ENCODE results near the gene TAPBPL. TPM values are rescaled to one million over a fixed set of nuclear protein-coding genes. Genes with fewer than 3 reads are reported as not detected.
"Not testable (repeated sequence)": the region's sequence is repeated elsewhere in the genome, so short reads cannot be mapped to it uniquely, and the experiment has no call there.

Gene TAPBPL
- total RNA-seq, 2 experiments from 2014 or later: 45.8 to 47.9 TPM

DNA sequence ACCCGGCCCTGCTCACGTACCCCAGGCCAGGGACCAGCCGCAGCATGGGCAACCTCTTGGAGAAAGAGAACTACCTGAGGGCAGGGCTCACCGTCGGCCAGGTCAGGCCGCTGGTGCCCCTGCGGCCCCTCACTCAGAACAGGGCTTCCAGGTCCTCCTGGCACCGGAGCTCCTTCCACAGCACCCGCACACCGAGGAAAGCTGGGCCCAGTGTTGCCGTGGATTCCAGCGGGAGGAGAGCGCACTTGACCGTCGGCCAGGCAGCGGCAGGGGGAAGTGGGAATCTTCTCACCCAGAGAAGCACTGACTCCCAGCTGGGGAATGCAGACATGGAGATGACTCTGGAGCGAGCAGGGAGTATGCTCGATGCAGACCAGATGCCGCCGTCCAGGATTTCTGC is 26.6 kb downstream of the TAPBPL start:
- Mint-ChIP-seq H3K27ac (no peak overlapping the region), H3K4me1 (no peaks in the 10 kb centered on the region), H3K9me3 (no peaks in the 10 kb centered on the region), H3K4me3 (no peak overlapping the region), H3K36me3 (ENCODE audit: low read depth) (no peaks in the 10 kb centered on the region), H3K27me3 (peaks cover 17% of the 10 kb centered on the region)
- CTCF ChIA-PET: interaction anchor here (0.9 to 1.5 kb wide), 2 partner anchors 13 to 17 kb away, joined by 3 to 4 read pairs; no protein-coding TSS in a partner anchor
- DNase-seq: no peak
- POLR2A ChIA-PET: no interaction called here

- DNase-seq: no peak
- CTCF ChIA-PET: interaction anchor here (0.6 to 2.4 kb wide), 8 partner anchors 18 to 156 kb away, joined by 3 to 7 read pairs (median 4); partner anchors contain the start of gene VAMP1
- Mint-ChIP-seq H3K27ac (no peak overlapping the region), H3K36me3 (ENCODE audit: low read depth) (peaks cover 14% of the 10 kb centered on the region), H3K4me1 (peaks cover 10% of the 10 kb centered on the region), H3K4me3 (no peak overlapping the region), H3K27me3 (no peaks in the 10 kb centered on the region), H3K9me3 (no peaks in the 10 kb centered on the region)
- POLR2A ChIA-PET: no interaction called here
Observed at GRCh38 chr12:6488240-6488639, 36.4 kb downstream of the TAPBPL start.

DNA sequence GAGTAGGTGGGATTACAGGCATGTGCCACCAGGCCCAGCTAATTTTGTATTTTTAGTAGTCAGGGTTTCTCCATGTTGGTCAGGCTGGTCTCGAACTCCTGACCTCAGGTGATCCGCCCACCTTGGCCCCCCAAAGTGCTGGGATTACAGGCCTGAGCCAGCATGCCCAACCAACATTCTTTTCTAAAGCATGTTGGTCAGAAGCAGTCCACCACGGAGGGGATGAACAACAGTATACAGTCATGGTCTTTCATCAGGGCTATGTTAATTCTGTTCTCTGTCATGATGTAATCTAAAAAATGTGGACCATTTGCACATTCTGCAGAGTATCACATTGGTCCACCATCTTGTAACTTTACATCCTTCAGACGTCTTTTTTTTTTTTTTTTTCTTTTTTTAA is 37.6 kb downstream of the TAPBPL start:
- Mint-ChIP-seq H3K27me3 (no peaks in the 10 kb centered on the region), H3K4me3 (no peak overlapping the region), H3K9me3 (no peaks in the 10 kb centered on the region), H3K36me3 (ENCODE audit: low read depth) (peaks cover 14% of the 10 kb centered on the region), H3K4me1 (peaks cover 10% of the 10 kb centered on the region), H3K27ac (no peak overlapping the region)
- DNase-seq: no peak
- CTCF ChIA-PET: interaction anchor here (0.6 to 1.8 kb wide), 4 partner anchors 11 to 606 kb away, joined by 3 to 5 read pairs (median 4); no protein-coding TSS in a partner anchor
- POLR2A ChIA-PET: no interaction called here

- CTCF ChIA-PET: interaction anchor here (0.6 to 1.5 kb wide), 2 partner anchors 25 to 63 kb away, joined by 3 to 4 read pairs; no protein-coding TSS in a partner anchor
- H3K9me3 Mint-ChIP-seq, H3K4me3 Mint-ChIP-seq, DNase-seq, H3K27ac Mint-ChIP-seq, H3K27me3 Mint-ChIP-seq: not testable (repeated sequence)
- POLR2A ChIA-PET: interaction anchor here (0.6 kb wide), 1 partner anchor 461 kb away, joined by 3 read pairs; no protein-coding TSS in a partner anchor
- H3K36me3 Mint-ChIP-seq (ENCODE audit: low read depth): peaks cover 24% of the 10 kb centered on the region
- H3K4me1 Mint-ChIP-seq: peaks cover 21% of the 10 kb centered on the region
Observed at GRCh38 chr12:6490673-6491072, 38.8 kb downstream of the TAPBPL start.

DNA sequence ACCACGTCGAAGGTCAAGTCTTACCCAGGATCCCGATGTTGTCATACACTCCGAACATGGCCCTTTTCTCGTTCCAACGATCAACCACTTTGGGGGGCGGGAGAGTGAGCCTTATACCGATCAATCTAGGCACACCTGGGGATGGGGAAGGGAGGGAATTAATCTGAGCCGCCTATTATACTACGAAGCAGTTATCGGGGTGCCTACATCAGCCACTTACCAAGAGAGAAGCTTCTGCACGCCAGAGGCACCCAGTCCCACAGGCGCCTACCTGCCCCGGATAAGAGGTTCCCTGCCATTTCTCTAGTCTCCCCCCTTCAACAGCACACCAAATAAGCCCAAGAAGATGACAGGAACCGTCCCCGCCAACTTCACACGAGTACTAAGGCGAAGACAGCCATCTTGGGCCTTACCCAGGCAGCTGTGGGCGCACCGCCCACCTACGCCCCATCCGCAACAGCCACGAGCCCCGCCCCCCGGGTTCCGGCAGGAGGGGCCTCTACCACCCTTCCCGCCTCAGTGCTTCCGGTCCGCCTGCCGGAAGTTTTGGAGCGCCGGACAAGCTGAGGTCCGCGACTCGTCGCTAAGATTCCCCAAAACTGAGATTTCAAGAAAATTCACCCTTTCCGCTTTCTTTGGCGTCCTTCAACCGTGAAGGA is 41.1 kb downstream of the TAPBPL start, which contains the start of gene MRPL51:
MRPL51 (minus strand) TSS at position 425 of the 659 bp plus-strand sequence; CDS start at position 299, 126 bp downstream.
- H3K27me3 Mint-ChIP-seq: no peaks in the 10 kb centered on the region
- peaks cover 42% of the 10 kb centered on the region for H3K36me3 Mint-ChIP-seq (ENCODE audit: low read depth)
- peak within 1 kb of the TSS; percentile 89 for H3K4me3 Mint-ChIP-seq
- ChIA-PET CTCF (interaction anchor here (0.6 to 1.7 kb wide), 8 partner anchors 8 to 239 kb away, joined by 3 to 5 read pairs (median 3); no protein-coding TSS in a partner anchor), POLR2A (interaction anchor here (0.5 to 1.7 kb wide), 4 partner anchors 12 to 67 kb away, joined by 3 to 12 read pairs (median 5); partner anchors contain the start of genes GAPDH and VAMP1)
- H3K27ac Mint-ChIP-seq: peak within 1 kb of the TSS; percentile 97
- no peaks in the 10 kb centered on the region for H3K9me3 Mint-ChIP-seq
- peaks cover 37% of the 10 kb centered on the region for H3K4me1 Mint-ChIP-seq
- peak; percentile 94 for DNase-seq

DNA sequence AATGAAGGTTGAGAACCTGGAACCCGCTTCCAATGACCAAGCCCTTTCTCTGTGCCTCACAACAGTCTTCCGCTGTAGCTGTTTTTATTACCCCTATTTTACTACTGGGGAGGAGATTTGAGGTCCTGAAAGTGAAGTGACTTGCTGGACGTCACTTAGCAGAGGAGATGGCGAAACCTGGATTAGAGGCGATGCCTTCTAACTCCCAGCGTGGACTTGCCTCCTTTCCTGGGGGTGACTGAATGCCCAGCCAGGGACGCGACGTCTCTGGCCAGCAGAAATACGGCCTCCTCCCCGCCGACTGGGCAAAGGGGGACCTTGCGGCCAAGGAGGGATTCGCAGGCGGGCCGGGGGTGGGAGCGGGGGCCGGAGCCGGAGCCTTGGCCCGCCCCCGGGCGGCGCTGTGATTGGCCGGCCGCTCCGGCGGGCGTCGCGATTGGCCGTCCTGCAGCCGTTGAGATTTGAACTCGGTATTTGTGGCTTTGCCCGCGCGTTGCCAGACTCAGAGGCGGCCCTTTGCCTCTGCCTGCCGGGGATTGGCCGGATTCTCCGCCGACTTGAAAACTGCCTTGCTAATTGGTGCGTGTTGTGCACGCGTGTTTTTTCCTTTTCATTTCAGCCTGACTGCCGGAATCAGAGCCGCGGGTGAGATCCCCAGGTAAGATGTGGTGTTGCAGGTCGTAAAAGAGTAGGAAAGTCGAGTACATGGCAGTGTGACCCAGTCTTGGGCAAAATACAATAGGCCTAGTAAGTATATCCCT is 41.8 kb downstream of the TAPBPL start, which contains the start of gene NCAPD2:
NCAPD2 (plus strand) TSS at position 606 of the 761 bp plus-strand sequence. CDS start 997 bp downstream, outside the sequence.
- H3K4me1 Mint-ChIP-seq: peaks cover 38% of the 10 kb centered on the region
- peak; percentile 98 for DNase-seq
- POLR2A ChIA-PET: interaction anchor here (0.7 to 1.8 kb wide), 4 partner anchors 23 to 68 kb away, joined by 3 to 12 read pairs (median 6); partner anchors contain the start of genes GAPDH and VAMP1
- CTCF ChIA-PET: interaction anchor here (0.7 to 1.7 kb wide), 7 partner anchors 8 to 70 kb away, joined by 3 to 5 read pairs (median 3); no protein-coding TSS in a partner anchor
- peak within 1 kb of the TSS; percentile 97 for H3K27ac Mint-ChIP-seq
- no peaks in the 10 kb centered on the region for H3K9me3 Mint-ChIP-seq
- H3K36me3 Mint-ChIP-seq (ENCODE audit: low read depth): peaks cover 48% of the 10 kb centered on the region
- peak within 1 kb of the TSS; percentile 89 for H3K4me3 Mint-ChIP-seq
- no peaks in the 10 kb centered on the region for H3K27me3 Mint-ChIP-seq

- Mint-ChIP-seq H3K9me3 (no peaks in the 10 kb centered on the region), H3K27ac (peak overlapping the region; percentile 97), H3K36me3 (ENCODE audit: low read depth) (peaks cover 52% of the 10 kb centered on the region), H3K4me3 (peak overlapping the region; percentile 89), H3K27me3 (no peaks in the 10 kb centered on the region), H3K4me1 (peaks cover 38% of the 10 kb centered on the region)
- CTCF ChIA-PET: interaction anchor here (1.4 to 2.1 kb wide), 2 partner anchors 12 to 29 kb away, joined by 5 to 8 read pairs; no protein-coding TSS in a partner anchor
- no peak for DNase-seq
- POLR2A ChIA-PET: interaction anchor here (1.8 kb wide), 1 partner anchor 40 kb away, joined by 4 read pairs; the partner anchor contains the start of gene GAPDH
Observed at GRCh38 chr12:6494258-6494743, 42.5 kb downstream of the TAPBPL start.

GRCh38 chr12:6494968-6495367 is 43.1 kb downstream of the TAPBPL start:
- CTCF ChIA-PET: interaction anchor here (0.5 to 2.4 kb wide), 4 partner anchors 11 to 46 kb away, joined by 4 to 8 read pairs (median 6); no protein-coding TSS in a partner anchor
- Mint-ChIP-seq H3K27ac (peak overlapping the region; percentile 97), H3K36me3 (ENCODE audit: low read depth) (peaks cover 54% of the 10 kb centered on the region), H3K9me3 (no peaks in the 10 kb centered on the region), H3K4me3 (peak overlapping the region; percentile 89), H3K27me3 (no peaks in the 10 kb centered on the region), H3K4me1 (peaks cover 40% of the 10 kb centered on the region)
- DNase-seq: no peak
- POLR2A ChIA-PET: interaction anchor here (0.8 to 1.8 kb wide), 2 partner anchors 39 to 168 kb away, joined by 3 to 4 read pairs; partner anchors contain the start of gene GAPDH

GRCh38 chr12:6497291-6497690 is 45.4 kb downstream of the TAPBPL start:
- CTCF ChIA-PET: interaction anchor here (0.6 to 1.5 kb wide), 6 partner anchors 13 to 73 kb away, joined by 3 to 5 read pairs (median 3); no protein-coding TSS in a partner anchor
- DNase-seq, H3K27me3 Mint-ChIP-seq, H3K9me3 Mint-ChIP-seq, H3K27ac Mint-ChIP-seq, POLR2A ChIA-PET, H3K4me3 Mint-ChIP-seq: not testable (repeated sequence)
- peaks cover 32% of the 10 kb centered on the region for H3K4me1 Mint-ChIP-seq
- H3K36me3 Mint-ChIP-seq (ENCODE audit: low read depth): peaks cover 43% of the 10 kb centered on the region

DNA sequence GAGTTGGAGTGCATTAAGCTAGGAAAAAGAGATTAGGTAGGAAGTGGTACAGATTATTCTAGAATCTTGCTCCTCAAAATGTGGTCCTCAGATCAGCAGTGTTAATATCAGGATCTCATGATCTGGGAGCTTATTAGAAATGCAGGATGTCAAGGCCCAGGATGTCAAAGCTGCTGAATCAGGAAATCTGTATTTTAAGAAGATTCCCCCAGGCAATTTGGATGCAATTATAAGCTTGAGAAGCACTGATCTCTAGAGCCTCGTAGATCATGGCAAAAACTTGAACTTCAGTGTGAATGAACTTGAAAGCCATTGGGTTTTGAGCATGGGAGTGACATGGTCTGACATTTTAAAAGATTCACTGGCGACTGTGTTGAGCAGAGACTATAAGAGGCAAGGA is 48.6 kb downstream of the TAPBPL start:
- ChIA-PET CTCF (interaction anchor here (1.0 to 1.3 kb wide), 3 partner anchors 11 to 57 kb away, joined by 4 to 6 read pairs (median 5); no protein-coding TSS in a partner anchor), POLR2A (interaction anchor here (0.6 kb wide), 1 partner anchor 37 kb away, joined by 3 read pairs; no protein-coding TSS in a partner anchor)
- no peak for DNase-seq
- H3K36me3 Mint-ChIP-seq (ENCODE audit: low read depth): peaks cover 44% of the 10 kb centered on the region
- peaks cover 22% of the 10 kb centered on the region for H3K4me1 Mint-ChIP-seq
- no peaks in the 10 kb centered on the region for H3K27me3 Mint-ChIP-seq
- H3K9me3 Mint-ChIP-seq: no peaks in the 10 kb centered on the region
- H3K27ac Mint-ChIP-seq: no peak overlapping the region
- H3K4me3 Mint-ChIP-seq: no peak overlapping the region

DNA sequence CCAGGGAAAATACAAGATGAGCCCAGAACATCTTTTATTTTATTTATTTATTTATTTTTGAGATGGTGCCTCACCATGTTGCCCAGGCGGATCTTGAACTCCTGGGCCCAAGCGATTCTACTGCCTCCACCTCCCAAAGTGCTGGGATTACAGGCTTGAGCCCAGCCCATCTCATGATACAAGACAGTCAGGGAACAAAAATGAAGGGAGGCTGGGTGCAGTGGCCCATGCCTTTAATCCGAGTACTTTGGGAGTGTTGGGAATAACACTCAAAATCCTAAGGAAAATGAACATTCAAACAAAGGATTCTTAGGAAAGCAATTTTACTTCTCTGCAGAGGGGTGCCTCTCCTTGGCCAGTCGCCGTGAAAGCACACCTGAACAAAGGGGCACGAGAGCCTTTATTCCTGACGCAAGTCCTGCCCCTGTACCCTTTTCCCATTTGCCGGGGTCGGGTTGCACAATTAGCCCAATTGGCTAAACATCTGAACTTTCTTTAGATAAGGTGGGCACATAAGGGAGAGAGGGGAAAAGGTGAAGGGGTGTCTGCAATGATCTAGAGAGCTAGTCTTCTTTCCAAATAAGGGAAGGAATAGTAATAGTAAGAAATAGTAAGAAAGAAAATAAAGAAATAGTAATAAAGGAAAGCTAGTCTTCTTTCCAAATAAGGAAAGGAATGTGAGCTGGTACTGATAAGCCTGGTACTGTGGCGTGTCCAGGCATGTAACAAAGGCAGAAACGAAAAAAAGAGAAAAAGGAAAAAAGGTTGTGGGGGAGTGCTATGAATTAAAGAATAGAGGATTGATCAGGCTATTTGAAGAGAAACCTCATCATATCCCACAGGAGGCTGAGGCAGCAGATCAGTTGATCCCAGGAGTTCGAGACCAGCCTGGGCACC is 55.5 kb downstream of the TAPBPL start:
- Mint-ChIP-seq H3K27ac (no peak overlapping the region), H3K9me3 (no peaks in the 10 kb centered on the region), H3K27me3 (no peaks in the 10 kb centered on the region), H3K4me3 (no peak overlapping the region), H3K4me1 (peaks cover 16% of the 10 kb centered on the region), H3K36me3 (ENCODE audit: low read depth) (peaks cover 46% of the 10 kb centered on the region)
- DNase-seq: no peak
- ChIA-PET CTCF (interaction anchor here (0.6 kb wide), 2 partner anchors 26 to 51 kb away, joined by 3 read pairs; no protein-coding TSS in a partner anchor), POLR2A (no interaction called here)

All from activated CD4-positive, alpha-beta T cell treated with anti-CD3 and anti-CD28 coated beads, Interleukin-2, amount 10 ng/mL, durations not matched to agents 7 days and 5 days (primary cell).